K562 (cell line): Measurements from ENCODE around the gene CHCHD1. TPM values are rescaled to one million over a fixed set of nuclear protein-coding genes. Genes with fewer than 3 reads are reported as not detected.

Experiments used
- CSDE1 ChIP-seq, 2 experiments: fragments of 450-650 bp; IDR thresholded peaks; 2 replicates each; pipeline ENCODE4 v1.6.1; 2016; ENCODE audit warnings: mild to moderate bottlenecking in 1 of 2
- HMG20B ChIP-seq: fragments of 250-450 bp; sonication (Bioruptor Pico); IDR thresholded peaks from 2 replicates; pipeline ENCODE4 v1.5.0; 2021; ENCODE audit warnings: mild to moderate bottlenecking
- RBBP5 ChIP-seq: fragments of 200-600 bp; sonication (generic); IDR thresholded peaks from 2 replicates; pipeline ENCODE4 v1.6.1; 2012; ENCODE audit warnings: borderline replicate concordance, mild to moderate bottlenecking, low read length, control low read depth, inconsistent platforms; ENCODE audit not compliant: insufficient read depth, poor library complexity, severe bottlenecking
- ZNF133 ChIP-seq: fragments of 250-450 bp; sonication (Bioruptor Pico); IDR thresholded peaks from 2 replicates; pipeline ENCODE4 v1.4.0; 2020; ENCODE audit warnings: mild to moderate bottlenecking
- polyA plus RNA-seq, 8 experiments: library from polyadenylated mRNA; depleted of rRNA in 4 of 8; stranded (reverse) in 5 of 8; unstranded in 3 of 8; fragments of >200 nt; fragmentation: Nextera tagmentation in 2 of 8; fragmentation: Illumina TruSeq in 1 of 8; extraction: Ambion mirVana in 2 of 8; extraction: Trizol in 1 of 8; gene quantifications; 2 replicates each; pipeline versions ENCODE4 v1.2.1 to v1.2.3, GENCODE V29; 2011 to 2014; ENCODE audit warnings: inconsistent platforms in 1 of 8, missing spikeins in 1 of 8
- total RNA-seq, 7 experiments: library from RNA; depleted of rRNA in 6 of 7; stranded (reverse); fragments of >200 nt in 6 of 7; fragmentation: Illumina TruSeq in 2 of 7; extraction: Trizol in 2 of 7; gene quantifications; 2 replicates each; pipeline versions ENCODE4 v1.2.1 to v1.2.3, GENCODE V29; 2011 to 2021; ENCODE audit warnings: low replicate concordance in 1 of 7
- TF ChIP-seq, protein P1 (sequence below): fragments of 450-650 bp; IDR thresholded peaks from 2 replicates; pipeline ENCODE4 v1.6.1; 2018; ENCODE audit warnings: mild to moderate bottlenecking, low read depth; ENCODE audit not compliant: partially characterized antibody
- TF ChIP-seq, protein P2 (sequence below): sonication (generic); formaldehyde crosslinking; IDR thresholded peaks from 2 replicates; pipeline ENCODE4 v1.8.1; 2023; ENCODE audit warnings: missing genetic modification reagents, mild to moderate bottlenecking, borderline replicate concordance
- TF ChIP-seq, protein P3 (sequence below): fragments of 200-600 bp; sonication (generic); IDR thresholded peaks from one replicate; pipeline ENCODE4 v1.6.1; 2012; ENCODE audit warnings: mild to moderate bottlenecking, low read depth, low read length, inconsistent platforms

The CHCHD1 gene
- total and polyA plus RNA-seq, 9 of the 15 experiments (the other 6 are each of a cell fraction or from before 2014, with no cell fraction given) = 52.9 to 126 (median 83.4) TPM

DNA sequence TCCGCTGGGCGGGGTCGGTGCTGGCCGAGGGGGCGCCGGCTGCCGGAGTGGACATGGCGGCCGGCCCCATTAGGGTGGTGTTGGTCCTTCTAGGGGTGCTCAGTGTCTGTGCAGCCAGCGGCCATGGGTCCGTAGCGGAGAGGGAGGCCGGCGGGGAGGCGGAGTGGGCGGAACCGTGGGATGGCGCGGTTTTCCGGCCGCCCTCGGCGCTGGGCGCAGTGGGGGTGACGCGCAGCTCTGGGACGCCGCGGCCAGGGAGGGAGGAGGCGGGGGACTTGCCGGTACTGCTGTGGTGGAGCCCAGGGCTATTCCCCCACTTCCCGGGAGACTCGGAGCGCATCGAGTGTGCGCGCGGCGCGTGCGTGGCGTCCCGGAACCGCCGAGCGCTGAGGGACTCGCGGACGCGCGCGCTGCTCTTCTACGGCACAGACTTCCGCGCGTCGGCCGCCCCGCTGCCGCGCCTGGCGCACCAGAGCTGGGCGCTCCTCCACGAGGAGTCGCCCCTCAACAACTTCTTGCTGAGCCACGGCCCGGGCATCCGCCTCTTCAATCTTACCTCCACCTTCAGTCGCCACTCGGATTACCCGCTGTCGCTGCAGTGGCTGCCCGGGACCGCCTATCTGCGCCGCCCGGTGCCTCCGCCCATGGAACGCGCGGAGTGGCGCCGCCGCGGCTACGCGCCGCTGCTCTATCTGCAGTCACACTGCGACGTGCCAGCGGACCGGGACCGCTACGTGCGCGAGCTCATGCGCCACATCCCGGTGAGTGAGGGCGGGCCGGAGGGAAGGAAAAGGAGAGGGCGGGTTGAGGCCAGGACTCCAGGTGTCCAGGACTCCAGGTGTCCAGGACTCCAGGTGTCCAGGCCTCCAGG, 9.3 kb upstream of the CHCHD1 start (continued):
- TF ChIP-seq, protein P1, sequence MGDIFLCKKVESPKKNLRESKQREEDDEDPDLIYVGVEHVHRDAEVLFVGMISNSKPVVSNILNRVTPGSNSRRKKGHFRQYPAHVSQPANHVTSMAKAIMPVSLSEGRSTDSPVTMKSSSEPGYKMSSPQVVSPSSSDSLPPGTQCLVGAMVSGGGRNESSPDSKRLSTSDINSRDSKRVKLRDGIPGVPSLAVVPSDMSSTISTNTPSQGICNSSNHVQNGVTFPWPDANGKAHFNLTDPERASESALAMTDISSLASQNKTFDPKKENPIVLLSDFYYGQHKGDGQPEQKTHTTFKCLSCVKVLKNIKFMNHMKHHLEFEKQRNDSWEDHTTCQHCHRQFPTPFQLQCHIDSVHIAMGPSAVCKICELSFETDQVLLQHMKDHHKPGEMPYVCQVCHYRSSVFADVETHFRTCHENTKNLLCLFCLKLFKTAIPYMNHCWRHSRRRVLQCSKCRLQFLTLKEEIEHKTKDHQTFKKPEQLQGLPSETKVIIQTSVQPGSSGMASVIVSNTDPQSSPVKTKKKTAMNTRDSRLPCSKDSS = no peak
- TF ChIP-seq CSDE1 (IDR thresholded peaks at IDR 0.05) = no peak; a peak in 1 of 4 replicates
- TF ChIP-seq, protein P2, sequence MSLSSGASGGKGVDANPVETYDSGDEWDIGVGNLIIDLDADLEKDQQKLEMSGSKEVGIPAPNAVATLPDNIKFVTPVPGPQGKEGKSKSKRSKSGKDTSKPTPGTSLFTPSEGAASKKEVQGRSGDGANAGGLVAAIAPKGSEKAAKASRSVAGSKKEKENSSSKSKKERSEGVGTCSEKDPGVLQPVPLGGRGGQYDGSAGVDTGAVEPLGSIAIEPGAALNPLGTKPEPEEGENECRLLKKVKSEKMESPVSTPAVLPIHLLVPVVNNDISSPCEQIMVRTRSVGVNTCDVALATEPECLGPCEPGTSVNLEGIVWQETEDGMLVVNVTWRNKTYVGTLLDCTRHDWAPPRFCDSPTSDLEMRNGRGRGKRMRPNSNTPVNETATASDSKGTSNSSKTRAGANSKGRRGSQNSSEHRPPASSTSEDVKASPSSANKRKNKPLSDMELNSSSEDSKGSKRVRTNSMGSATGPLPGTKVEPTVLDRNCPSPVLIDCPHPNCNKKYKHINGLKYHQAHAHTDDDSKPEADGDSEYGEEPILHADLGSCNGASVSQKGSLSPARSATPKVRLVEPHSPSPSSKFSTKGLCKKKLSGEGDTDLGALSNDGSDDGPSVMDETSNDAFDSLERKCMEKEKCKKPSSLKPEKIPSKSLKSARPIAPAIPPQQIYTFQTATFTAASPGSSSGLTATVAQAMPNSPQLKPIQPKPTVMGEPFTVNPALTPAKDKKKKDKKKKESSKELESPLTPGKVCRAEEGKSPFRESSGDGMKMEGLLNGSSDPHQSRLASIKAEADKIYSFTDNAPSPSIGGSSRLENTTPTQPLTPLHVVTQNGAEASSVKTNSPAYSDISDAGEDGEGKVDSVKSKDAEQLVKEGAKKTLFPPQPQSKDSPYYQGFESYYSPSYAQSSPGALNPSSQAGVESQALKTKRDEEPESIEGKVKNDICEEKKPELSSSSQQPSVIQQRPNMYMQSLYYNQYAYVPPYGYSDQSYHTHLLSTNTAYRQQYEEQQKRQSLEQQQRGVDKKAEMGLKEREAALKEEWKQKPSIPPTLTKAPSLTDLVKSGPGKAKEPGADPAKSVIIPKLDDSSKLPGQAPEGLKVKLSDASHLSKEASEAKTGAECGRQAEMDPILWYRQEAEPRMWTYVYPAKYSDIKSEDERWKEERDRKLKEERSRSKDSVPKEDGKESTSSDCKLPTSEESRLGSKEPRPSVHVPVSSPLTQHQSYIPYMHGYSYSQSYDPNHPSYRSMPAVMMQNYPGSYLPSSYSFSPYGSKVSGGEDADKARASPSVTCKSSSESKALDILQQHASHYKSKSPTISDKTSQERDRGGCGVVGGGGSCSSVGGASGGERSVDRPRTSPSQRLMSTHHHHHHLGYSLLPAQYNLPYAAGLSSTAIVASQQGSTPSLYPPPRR (CRISPR knock-in tag) = no peak
- TF ChIP-seq HMG20B (CRISPR knock-in tag) = no peak; the same call in 1 of the 2 replicates
- TF ChIP-seq, protein P3, sequence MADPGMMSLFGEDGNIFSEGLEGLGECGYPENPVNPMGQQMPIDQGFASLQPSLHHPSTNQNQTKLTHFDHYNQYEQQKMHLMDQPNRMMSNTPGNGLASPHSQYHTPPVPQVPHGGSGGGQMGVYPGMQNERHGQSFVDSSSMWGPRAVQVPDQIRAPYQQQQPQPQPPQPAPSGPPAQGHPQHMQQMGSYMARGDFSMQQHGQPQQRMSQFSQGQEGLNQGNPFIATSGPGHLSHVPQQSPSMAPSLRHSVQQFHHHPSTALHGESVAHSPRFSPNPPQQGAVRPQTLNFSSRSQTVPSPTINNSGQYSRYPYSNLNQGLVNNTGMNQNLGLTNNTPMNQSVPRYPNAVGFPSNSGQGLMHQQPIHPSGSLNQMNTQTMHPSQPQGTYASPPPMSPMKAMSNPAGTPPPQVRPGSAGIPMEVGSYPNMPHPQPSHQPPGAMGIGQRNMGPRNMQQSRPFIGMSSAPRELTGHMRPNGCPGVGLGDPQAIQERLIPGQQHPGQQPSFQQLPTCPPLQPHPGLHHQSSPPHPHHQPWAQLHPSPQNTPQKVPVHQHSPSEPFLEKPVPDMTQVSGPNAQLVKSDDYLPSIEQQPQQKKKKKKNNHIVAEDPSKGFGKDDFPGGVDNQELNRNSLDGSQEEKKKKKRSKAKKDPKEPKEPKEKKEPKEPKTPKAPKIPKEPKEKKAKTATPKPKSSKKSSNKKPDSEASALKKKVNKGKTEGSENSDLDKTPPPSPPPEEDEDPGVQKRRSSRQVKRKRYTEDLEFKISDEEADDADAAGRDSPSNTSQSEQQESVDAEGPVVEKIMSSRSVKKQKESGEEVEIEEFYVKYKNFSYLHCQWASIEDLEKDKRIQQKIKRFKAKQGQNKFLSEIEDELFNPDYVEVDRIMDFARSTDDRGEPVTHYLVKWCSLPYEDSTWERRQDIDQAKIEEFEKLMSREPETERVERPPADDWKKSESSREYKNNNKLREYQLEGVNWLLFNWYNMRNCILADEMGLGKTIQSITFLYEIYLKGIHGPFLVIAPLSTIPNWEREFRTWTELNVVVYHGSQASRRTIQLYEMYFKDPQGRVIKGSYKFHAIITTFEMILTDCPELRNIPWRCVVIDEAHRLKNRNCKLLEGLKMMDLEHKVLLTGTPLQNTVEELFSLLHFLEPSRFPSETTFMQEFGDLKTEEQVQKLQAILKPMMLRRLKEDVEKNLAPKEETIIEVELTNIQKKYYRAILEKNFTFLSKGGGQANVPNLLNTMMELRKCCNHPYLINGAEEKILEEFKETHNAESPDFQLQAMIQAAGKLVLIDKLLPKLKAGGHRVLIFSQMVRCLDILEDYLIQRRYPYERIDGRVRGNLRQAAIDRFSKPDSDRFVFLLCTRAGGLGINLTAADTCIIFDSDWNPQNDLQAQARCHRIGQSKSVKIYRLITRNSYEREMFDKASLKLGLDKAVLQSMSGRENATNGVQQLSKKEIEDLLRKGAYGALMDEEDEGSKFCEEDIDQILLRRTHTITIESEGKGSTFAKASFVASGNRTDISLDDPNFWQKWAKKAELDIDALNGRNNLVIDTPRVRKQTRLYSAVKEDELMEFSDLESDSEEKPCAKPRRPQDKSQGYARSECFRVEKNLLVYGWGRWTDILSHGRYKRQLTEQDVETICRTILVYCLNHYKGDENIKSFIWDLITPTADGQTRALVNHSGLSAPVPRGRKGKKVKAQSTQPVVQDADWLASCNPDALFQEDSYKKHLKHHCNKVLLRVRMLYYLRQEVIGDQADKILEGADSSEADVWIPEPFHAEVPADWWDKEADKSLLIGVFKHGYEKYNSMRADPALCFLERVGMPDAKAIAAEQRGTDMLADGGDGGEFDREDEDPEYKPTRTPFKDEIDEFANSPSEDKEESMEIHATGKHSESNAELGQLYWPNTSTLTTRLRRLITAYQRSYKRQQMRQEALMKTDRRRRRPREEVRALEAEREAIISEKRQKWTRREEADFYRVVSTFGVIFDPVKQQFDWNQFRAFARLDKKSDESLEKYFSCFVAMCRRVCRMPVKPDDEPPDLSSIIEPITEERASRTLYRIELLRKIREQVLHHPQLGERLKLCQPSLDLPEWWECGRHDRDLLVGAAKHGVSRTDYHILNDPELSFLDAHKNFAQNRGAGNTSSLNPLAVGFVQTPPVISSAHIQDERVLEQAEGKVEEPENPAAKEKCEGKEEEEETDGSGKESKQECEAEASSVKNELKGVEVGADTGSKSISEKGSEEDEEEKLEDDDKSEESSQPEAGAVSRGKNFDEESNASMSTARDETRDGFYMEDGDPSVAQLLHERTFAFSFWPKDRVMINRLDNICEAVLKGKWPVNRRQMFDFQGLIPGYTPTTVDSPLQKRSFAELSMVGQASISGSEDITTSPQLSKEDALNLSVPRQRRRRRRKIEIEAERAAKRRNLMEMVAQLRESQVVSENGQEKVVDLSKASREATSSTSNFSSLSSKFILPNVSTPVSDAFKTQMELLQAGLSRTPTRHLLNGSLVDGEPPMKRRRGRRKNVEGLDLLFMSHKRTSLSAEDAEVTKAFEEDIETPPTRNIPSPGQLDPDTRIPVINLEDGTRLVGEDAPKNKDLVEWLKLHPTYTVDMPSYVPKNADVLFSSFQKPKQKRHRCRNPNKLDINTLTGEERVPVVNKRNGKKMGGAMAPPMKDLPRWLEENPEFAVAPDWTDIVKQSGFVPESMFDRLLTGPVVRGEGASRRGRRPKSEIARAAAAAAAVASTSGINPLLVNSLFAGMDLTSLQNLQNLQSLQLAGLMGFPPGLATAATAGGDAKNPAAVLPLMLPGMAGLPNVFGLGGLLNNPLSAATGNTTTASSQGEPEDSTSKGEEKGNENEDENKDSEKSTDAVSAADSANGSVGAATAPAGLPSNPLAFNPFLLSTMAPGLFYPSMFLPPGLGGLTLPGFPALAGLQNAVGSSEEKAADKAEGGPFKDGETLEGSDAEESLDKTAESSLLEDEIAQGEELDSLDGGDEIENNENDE = no peak
- TF ChIP-seq RBBP5 = peak; percentile 80
- TF ChIP-seq ZNF133 = no peak
